Transverse colon (tissue), 4 donors: ENCODE data around the gene KRTAP4-2. TPM values are rescaled to one million over a fixed set of nuclear protein-coding genes. Genes with fewer than 3 reads are reported as not detected.
"Not testable (repeated sequence)": the region's sequence is repeated elsewhere in the genome, so short reads cannot be mapped to it uniquely, and the experiment has no call there.

Experiments used
- DNase-seq: peaks from one replicate; pipeline ENCODE4 v3.0.0-alpha.2; 2019
- H3K27ac ChIP-seq, 4 donors: fragments of 200-600 bp; sonication (generic); 2 replicates each; pipeline ENCODE4 v1.5.1; 2016 to 2018; ENCODE audit warnings: inconsistent platforms in 4 of 4
- H3K27me3 ChIP-seq: fragments of 200-600 bp; sonication (generic); 2 replicates; pipeline ENCODE4 v1.5.1; 2017; ENCODE audit warnings: inconsistent platforms
- H3K36me3 ChIP-seq, 4 donors: fragments of 200-600 bp; sonication (generic); 2 replicates each; pipeline ENCODE4 v1.5.1; 2017 to 2019; ENCODE audit warnings: inconsistent platforms in 4 of 4
- H3K4me1 ChIP-seq, 4 donors: fragments of 200-600 bp; sonication (generic); 2 replicates each; pipeline ENCODE4 v1.5.1; 2017 to 2020; ENCODE audit warnings: inconsistent platforms in 4 of 4
- H3K4me3 ChIP-seq, 4 donors: fragments of 200-600 bp; sonication (generic); 1 replicate in 1 of 4; 2 replicates in 3 of 4; pipeline versions ENCODE4 v1.5.1 to v1.6.1; 2017 to 2019; ENCODE audit warnings: inconsistent platforms in 4 of 4
- H3K9me3 ChIP-seq, 2 donors: fragments of 200-600 bp; sonication (generic); 2 replicates each; pipeline ENCODE4 v1.5.1; 2017 to 2019; ENCODE audit warnings: inconsistent platforms in 2 of 2
- EP300 ChIP-seq: sonication (generic); formaldehyde crosslinking; IDR thresholded peaks from one replicate; pipeline ENCODE4 v1.6.1; 2017; ENCODE audit warnings: antibody characterized with exemption, low read depth
- POLR2A ChIP-seq: fragments of 450-650 bp; IDR thresholded peaks from one replicate; pipeline ENCODE4 v1.6.1; 2016; ENCODE audit warnings: antibody characterized with exemption, mild to moderate bottlenecking, moderate library complexity
- POLR2AphosphoS5 ChIP-seq, 3 donors: sonication (generic); formaldehyde crosslinking; IDR thresholded peaks; one replicate each; pipeline ENCODE4 v1.6.1; 2016; ENCODE audit warnings: antibody characterized with exemption in 3 of 3
- WGBS, 2 donors: methylation state at CpG; one replicate each; pipeline ENCODE4 v1.1.5; 2018; ENCODE audit warnings: low coverage in 1 of 2; 5-methylcytosine and 5-hydroxymethylcytosine counted together
- in situ Hi-C, 4 donors: fragments of 200-750 bp; cut with MboI; loops; one replicate each; pipeline versions ENCODE4 v1.15.0 to v1.15.1; 2017; ENCODE audit warnings: low sequenced_read_pairs in 3 of 4, low pct_ligation_motif_present in 1 of 4, low pct_unique_long_range_greater_than_20kb in 1 of 4
- intact Hi-C: fragments of 100-400 bp; cut with DNase I; formaldehyde crosslinking; loops from one replicate; pipeline ENCODE4 v1.15.1; 2023; ENCODE audit warnings: low total_unique reads
- total RNA-seq, 4 donors: library from RNA; depleted of rRNA; stranded (reverse); fragments of >200 nt; gene quantifications; one replicate each; pipeline ENCODE4 v1.1.0, GENCODE V29; 2016
- TF ChIP-seq, protein P1 (sequence below), 5 experiments: fragments of 200-600 bp in 3 of 5; fragments of 450-650 bp in 2 of 5; sonication (generic) in 3 of 5; IDR thresholded peaks; 1 replicate in 2 of 5; 2 replicates in 3 of 5; pipeline ENCODE4 v1.5.1; 2016 to 2017; ENCODE audit warnings: antibody characterized with exemption in 5 of 5, inconsistent platforms in 3 of 5, mild to moderate bottlenecking in 2 of 5, moderate library complexity in 1 of 5

The KRTAP4-2 gene
- total RNA-seq, 4 donors from 2014 or later: not detected

DNA sequence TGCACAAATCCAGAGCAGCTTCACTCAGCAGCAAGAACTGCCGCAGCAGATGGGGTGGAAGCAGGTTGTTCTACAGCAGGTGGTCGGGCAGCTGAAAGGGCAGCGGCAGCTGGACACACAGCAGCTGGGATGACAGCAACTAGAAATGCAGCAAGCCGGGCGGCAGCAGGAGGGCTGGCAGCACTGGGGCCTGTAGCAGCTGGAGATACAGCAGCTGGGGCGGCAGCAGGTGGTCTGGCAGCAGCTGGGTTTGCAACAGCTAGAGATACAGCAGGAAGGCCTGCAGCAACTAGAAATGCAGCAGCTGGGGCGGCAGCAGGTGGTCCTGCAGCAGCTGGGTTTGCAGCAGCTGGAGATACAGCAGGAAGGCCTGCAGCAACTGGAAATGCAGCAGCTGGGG lies 10.5 kb downstream of the KRTAP4-2 start:
- Histone ChIP-seq H3K27me3 (no peaks in the 10 kb centered on the region), H3K27ac (no peak overlapping the region), H3K4me3 (no peak overlapping the region), H3K36me3 (no peaks in the 10 kb centered on the region), H3K4me1 (no peaks in the 10 kb centered on the region), H3K9me3 (no peaks in the 10 kb centered on the region)
- 88 to 100% methylated on average over 1 to 7 of the region's 7 CpGs for WGBS, 2 donors
- intact Hi-C loops (no loop called here), in situ Hi-C loops (no loop called here)
- DNase-seq: no peak
- TF ChIP-seq EP300: no peak
- no peak for TF ChIP-seq POLR2AphosphoS5 (IDR thresholded peaks at IDR 0.05)
- TF ChIP-seq, protein P1, sequence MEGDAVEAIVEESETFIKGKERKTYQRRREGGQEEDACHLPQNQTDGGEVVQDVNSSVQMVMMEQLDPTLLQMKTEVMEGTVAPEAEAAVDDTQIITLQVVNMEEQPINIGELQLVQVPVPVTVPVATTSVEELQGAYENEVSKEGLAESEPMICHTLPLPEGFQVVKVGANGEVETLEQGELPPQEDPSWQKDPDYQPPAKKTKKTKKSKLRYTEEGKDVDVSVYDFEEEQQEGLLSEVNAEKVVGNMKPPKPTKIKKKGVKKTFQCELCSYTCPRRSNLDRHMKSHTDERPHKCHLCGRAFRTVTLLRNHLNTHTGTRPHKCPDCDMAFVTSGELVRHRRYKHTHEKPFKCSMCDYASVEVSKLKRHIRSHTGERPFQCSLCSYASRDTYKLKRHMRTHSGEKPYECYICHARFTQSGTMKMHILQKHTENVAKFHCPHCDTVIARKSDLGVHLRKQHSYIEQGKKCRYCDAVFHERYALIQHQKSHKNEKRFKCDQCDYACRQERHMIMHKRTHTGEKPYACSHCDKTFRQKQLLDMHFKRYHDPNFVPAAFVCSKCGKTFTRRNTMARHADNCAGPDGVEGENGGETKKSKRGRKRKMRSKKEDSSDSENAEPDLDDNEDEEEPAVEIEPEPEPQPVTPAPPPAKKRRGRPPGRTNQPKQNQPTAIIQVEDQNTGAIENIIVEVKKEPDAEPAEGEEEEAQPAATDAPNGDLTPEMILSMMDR (IDR thresholded peaks at IDR 0.05): no peak
- TF ChIP-seq POLR2A: no peak

DNA sequence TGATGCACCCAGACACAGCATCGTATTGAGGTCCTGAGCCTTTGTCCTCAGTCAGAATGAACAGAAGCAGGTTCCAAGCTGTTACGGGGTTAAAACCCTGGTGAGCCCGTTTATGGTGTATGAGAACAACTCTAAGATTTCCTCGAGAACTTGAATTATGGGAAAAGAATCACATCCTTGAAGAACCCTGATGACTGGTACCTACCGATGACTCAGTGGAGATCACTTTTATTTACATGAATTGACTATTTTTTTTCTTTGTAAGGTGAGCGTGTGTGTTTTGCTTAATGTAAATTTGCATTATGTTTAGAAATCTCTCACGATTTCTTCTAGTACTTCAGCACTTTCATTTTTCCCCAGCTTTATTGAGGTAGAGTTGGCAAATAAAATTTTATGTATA lies 14.2 kb downstream of the KRTAP4-2 start:
- TF ChIP-seq POLR2A: no peak
- TF ChIP-seq, protein P1 (IDR thresholded peaks at IDR 0.05): no peak
- TF ChIP-seq POLR2AphosphoS5 (IDR thresholded peaks at IDR 0.05): no peak
- Histone ChIP-seq H3K36me3 (no peaks in the 10 kb centered on the region), H3K4me3 (no peak overlapping the region), H3K27me3 (no peaks in the 10 kb centered on the region), H3K9me3 (no peaks in the 10 kb centered on the region), H3K4me1 (no peaks in the 10 kb centered on the region), H3K27ac (no peak overlapping the region)
- intact Hi-C loops: no loop called here
- DNase-seq: no peak
- WGBS, 2 donors: 63 to 65% methylated on average over 4 to 7 of the region's 7 CpGs
- in situ Hi-C loops: no loop called here

DNA sequence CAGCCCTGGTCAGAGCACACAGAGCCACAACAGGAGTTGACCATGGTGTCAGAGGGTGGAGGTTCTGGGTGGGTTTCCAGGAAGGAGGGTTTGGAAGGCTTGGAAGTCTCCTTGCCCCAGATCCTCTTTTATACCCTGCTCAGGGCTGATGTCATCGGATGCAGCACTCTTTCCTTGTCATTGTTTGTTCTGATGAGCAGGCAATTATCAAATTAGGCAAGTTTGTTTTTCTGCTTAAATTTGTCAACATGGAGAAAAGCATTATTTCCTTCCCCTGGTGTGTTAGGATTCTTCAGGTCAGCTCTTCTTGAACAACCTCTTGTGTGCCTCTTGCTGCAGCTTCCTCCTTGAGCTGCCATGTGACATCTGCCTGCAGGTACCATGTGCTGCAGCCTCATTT lies 17.4 kb downstream of the KRTAP4-2 start, which contains the start of gene KRTAP4-4:
KRTAP4-4 (minus strand) TSS at position 101 of the 400 bp plus-strand sequence; CDS start at position 44, 57 bp downstream.
- TF ChIP-seq, protein P1 (IDR thresholded peaks at IDR 0.05): no peak
- no peak for TF ChIP-seq POLR2AphosphoS5 (IDR thresholded peaks at IDR 0.05)
- TF ChIP-seq EP300: no peak
- no peak for TF ChIP-seq POLR2A
- H3K4me1 ChIP-seq: no peaks in the 10 kb centered on the region
- no peaks in the 10 kb centered on the region for H3K9me3 ChIP-seq
- DNase-seq: no peak
- H3K36me3 ChIP-seq: no peaks in the 10 kb centered on the region
- in situ Hi-C loops (no loop called here), intact Hi-C loops (no loop called here)
- H3K27ac ChIP-seq: no peak within 1 kb of the TSS
- peaks cover 14% of the 10 kb centered on the region for H3K27me3 ChIP-seq
- WGBS, 2 donors: 100% methylated on average over 1 of the region's 1 CpG; no CpG with 5 or more reads in 1 of the 2 donors
- no peak within 1 kb of the TSS for H3K4me3 ChIP-seq

DNA sequence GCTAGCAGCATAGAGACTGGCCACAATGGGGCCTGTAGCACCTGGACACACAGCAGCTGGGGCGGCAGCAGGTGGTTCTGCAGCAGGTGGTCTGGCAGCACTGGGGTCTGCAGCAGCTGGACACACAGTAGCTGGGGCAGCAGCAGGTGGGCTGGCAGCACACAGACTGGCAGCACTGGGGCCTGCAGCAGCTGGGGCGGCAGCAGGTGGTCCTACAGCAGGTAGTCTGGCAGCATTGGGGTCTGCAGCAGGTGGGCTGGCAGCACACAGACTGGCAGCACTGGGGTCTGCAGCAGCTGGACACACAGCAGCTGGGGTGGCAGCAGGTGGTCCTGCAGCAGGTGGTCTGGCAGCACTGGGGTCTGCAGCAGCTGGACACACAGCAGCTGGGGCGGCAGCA lies 17.8 kb downstream of the KRTAP4-2 start:
- DNase-seq: not testable (repeated sequence)
- WGBS, 2 donors: 97% methylated on average over 3 of the region's 3 CpGs; no CpG with 5 or more reads in 1 of the 2 donors

DNA sequence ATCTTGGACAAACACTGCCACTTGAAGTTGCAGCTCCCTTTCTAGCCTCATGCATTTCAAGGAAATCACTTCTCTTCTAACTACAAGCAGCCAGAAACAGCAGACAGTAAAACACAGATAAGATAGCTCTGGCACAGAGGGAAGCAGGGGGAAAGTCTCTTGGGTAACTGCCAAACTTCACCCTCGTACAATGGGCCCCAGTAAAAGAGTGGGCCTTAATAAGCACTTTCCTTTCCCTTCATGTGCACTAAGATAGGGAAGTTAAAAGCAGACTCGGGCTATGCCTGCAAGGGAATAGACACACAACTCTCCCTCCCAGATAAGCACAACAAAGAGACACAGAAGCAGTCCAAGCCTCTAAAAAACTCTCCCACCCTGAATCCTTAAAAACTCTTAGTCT lies 24.2 kb downstream of the KRTAP4-2 start:
- H3K9me3 ChIP-seq: no peaks in the 10 kb centered on the region
- DNase-seq: no peak
- TF ChIP-seq POLR2A (no peak), POLR2AphosphoS5 (IDR thresholded peaks at IDR 0.05) (no peak), EP300 (no peak)
- TF ChIP-seq, protein P1 (IDR thresholded peaks at IDR 0.05): no peak
- intact Hi-C loops: no loop called here
- WGBS, 2 donors: 17% methylated on average over 2 of the region's 2 CpGs; no CpG with 5 or more reads in 1 of the 2 donors
- H3K36me3 ChIP-seq: no peaks in the 10 kb centered on the region
- H3K4me3 ChIP-seq: no peak overlapping the region
- H3K27me3 ChIP-seq: peaks cover 34% of the 10 kb centered on the region
- no peak overlapping the region for H3K27ac ChIP-seq
- H3K4me1 ChIP-seq: no peaks in the 10 kb centered on the region
- in situ Hi-C loops: no loop called here

More for the DNA sequence above, 17.8 kb downstream of the KRTAP4-2 start:
- H3K27ac ChIP-seq, intact Hi-C loops, H3K4me1 ChIP-seq, in situ Hi-C loops, H3K9me3 ChIP-seq, H3K36me3 ChIP-seq, H3K4me3 ChIP-seq: not testable (repeated sequence)
- H3K27me3 ChIP-seq: peaks cover 18% of the 10 kb centered on the region
